Measurements from ENCODE around the gene RIN1. TPM values are rescaled to one million over a fixed set of nuclear protein-coding genes. Genes with fewer than 3 reads are reported as not detected.

RIN1 gene
- polyA plus RNA-seq, 3 donors = 6.1 to 15.4 (median 7.6) TPM

GRCh38 chr11:66330931-66331330, 5.3 kb downstream of the RIN1 start:
- Histone ChIP-seq H2AFZ (ENCODE audit: insufficient read depth, low read depth, low read length, poor library complexity, severe bottlenecking) (no peak overlapping the region), H3K79me2 (ENCODE audit: insufficient read depth, low read length) (peaks cover 9% of the 10 kb centered on the region), H3K4me1 (ENCODE audit: control insufficient read depth in 1 of 2, insufficient read depth in 2 of 2, low read length in 2 of 2) (peaks cover 22 to 28% of the 10 kb centered on the region in 2 donors), H3K4me2 (replicated peaks; ENCODE audit: extremely low read depth, low read length, poor library complexity, severe bottlenecking) (no peak overlapping the region), H3K27me3 (ENCODE audit: control insufficient read depth in 2 of 2, insufficient read depth in 2 of 2, low read length in 2 of 2) (no peaks in the 10 kb centered on the region), H3K36me3 (replicated peaks in 1 of 2; ENCODE audit: control insufficient read depth in 1 of 2, insufficient read depth in 2 of 2, low read length in 2 of 2) (peaks cover 25 to 32% of the 10 kb centered on the region in 2 donors), H4K20me1 (ENCODE audit: insufficient read depth, low read length) (peaks cover 24% of the 10 kb centered on the region), H3K27ac (ENCODE audit: low read depth in 1 of 2, low read length in 2 of 2) (no peak overlapping the region), H3K9ac (ENCODE audit: insufficient read depth, low read length, poor library complexity, severe bottlenecking) (no peak overlapping the region), H3K4me3 (replicated peaks in 1 of 3; ENCODE audit: low read depth in 2 of 3, low read length in 3 of 3) (no peak overlapping the region), H3K9me3 (replicated peaks in 1 of 2; ENCODE audit: control insufficient read depth in 1 of 2, insufficient read depth in 1 of 2, low read length in 2 of 2) (no peaks in the 10 kb centered on the region)
- no peak overlapping the region for H3K27ac Mint-ChIP-seq
- H3K4me1 Mint-ChIP-seq = peaks cover 27% of the 10 kb centered on the region
- no peak overlapping the region for H3K4me3 Mint-ChIP-seq
- H3K36me3 Mint-ChIP-seq = peaks cover 22 to 28% of the 10 kb centered on the region in 2 donors
- no peak for TF ChIP-seq CTCF (IDR thresholded peaks at IDR 0.05)
- peaks cover 0 to 3% (median 2%) of the 10 kb centered on the region in 3 donors for H3K27me3 Mint-ChIP-seq (ENCODE audit: low read depth in 3 of 3)
- no peaks in the 10 kb centered on the region for H3K9me3 Mint-ChIP-seq
- no peak for DNase-seq
- 96% methylated on average over 5 of the region's 10 CpGs for WGBS (ENCODE audit: insufficient coverage)
- intact Hi-C loops (cut with micrococcal nuclease) = no loop called here

- H3K9ac ChIP-seq (ENCODE audit: insufficient read depth, low read length, poor library complexity, severe bottlenecking) = no peak overlapping the region
- no peaks in the 10 kb centered on the region for H3K79me2 ChIP-seq (ENCODE audit: insufficient read depth, low read length)
- no peaks in the 10 kb centered on the region for H3K9me3 ChIP-seq (replicated peaks in 1 of 2; ENCODE audit: control insufficient read depth in 1 of 2, insufficient read depth in 1 of 2, low read length in 2 of 2)
- no peak overlapping the region for H2AFZ ChIP-seq (ENCODE audit: insufficient read depth, low read depth, low read length, poor library complexity, severe bottlenecking)
- Mint-ChIP-seq H3K27ac (peak overlapping the region in 1 of 7 donors; percentile 35), H3K4me3 (peak overlapping the region in 1 of 2 donors; percentile 21), H3K4me1 (peaks cover 18% of the 10 kb centered on the region), H3K9me3 (no peaks in the 10 kb centered on the region), H3K36me3 (peaks cover 21 to 28% of the 10 kb centered on the region in 2 donors), H3K27me3 (ENCODE audit: low read depth in 3 of 3) (peaks cover 0 to 3% (median 2%) of the 10 kb centered on the region in 3 donors)
- 100% methylated on average over 1 of the region's 3 CpGs for WGBS (ENCODE audit: insufficient coverage)
- no peak for DNase-seq
- H4K20me1 ChIP-seq (ENCODE audit: insufficient read depth, low read length) = peaks cover 12% of the 10 kb centered on the region
- no peak overlapping the region for H3K4me3 ChIP-seq (replicated peaks in 1 of 3; ENCODE audit: low read depth in 2 of 3, low read length in 3 of 3)
- peaks cover 7 to 11% of the 10 kb centered on the region in 2 donors for H3K4me1 ChIP-seq (ENCODE audit: control insufficient read depth in 1 of 2, insufficient read depth in 2 of 2, low read length in 2 of 2)
- H3K36me3 ChIP-seq (replicated peaks in 1 of 2; ENCODE audit: control insufficient read depth in 1 of 2, insufficient read depth in 2 of 2, low read length in 2 of 2) = peaks cover 24 to 31% of the 10 kb centered on the region in 2 donors
- H3K4me2 ChIP-seq (replicated peaks; ENCODE audit: extremely low read depth, low read length, poor library complexity, severe bottlenecking) = no peak overlapping the region
- H3K27me3 ChIP-seq (ENCODE audit: control insufficient read depth in 2 of 2, insufficient read depth in 2 of 2, low read length in 2 of 2) = no peaks in the 10 kb centered on the region
- TF ChIP-seq CTCF (IDR thresholded peaks at IDR 0.05) = no peak
- no peak overlapping the region for H3K27ac ChIP-seq (ENCODE audit: low read depth in 1 of 2, low read length in 2 of 2)
- intact Hi-C loops (cut with micrococcal nuclease) = no loop called here
These were observed 7.0 kb downstream of the RIN1 start for GRCh38 chr11:66329165-66329673.

Data from CD14-positive monocyte (primary cell).